HFF-Myc (cell line): ENCODE measurements around the gene CER1.

Source experiments
- DNase-seq: peaks from one replicate; pipeline ENCODE4 v3.0.0-alpha.2; 2011; ENCODE audit warnings: low read depth; ENCODE audit errors: extremely low read depth
- H3K4me3 ChIP-seq: replicated peaks from 2 replicates; pipeline ENCODE4 v1.5.1; 2011; ENCODE audit warnings: low read depth, mild to moderate bottlenecking, control low read depth, low read length
- CTCF ChIP-seq: IDR thresholded peaks from 2 replicates; pipeline ENCODE4 v1.5.1; 2012; ENCODE audit warnings: mild to moderate bottlenecking, low read depth, low read length, control low read depth; ENCODE audit errors: missing control alignments

CER1 gene

GRCh38 chr9:14723301-14723700 lies 768 bp upstream of the CER1 start:
- no peak for TF ChIP-seq CTCF
- DNase-seq, result no peak
- H3K4me3 ChIP-seq, result no peak overlapping the region

GRCh38 chr9:14719231-14719923 lies 3.2 kb downstream of the CER1 start:
- no peak overlapping the region for H3K4me3 ChIP-seq
- DNase-seq, result no peak
- TF ChIP-seq CTCF, result no peak

GRCh38 chr9:14715102-14715501 lies 7.4 kb downstream of the CER1 start:
- H3K4me3 ChIP-seq, result no peak overlapping the region
- no peak for TF ChIP-seq CTCF
- no peak for DNase-seq

- DNase-seq, result no peak
- no peak overlapping the region for H3K4me3 ChIP-seq
- no peak for TF ChIP-seq CTCF
Observed at GRCh38 chr9:14713187-14713767, 9.3 kb downstream of the CER1 start.

GRCh38 chr9:14710804-14711203 lies 11.7 kb downstream of the CER1 start:
- no peak for DNase-seq
- TF ChIP-seq CTCF, result no peak
- H3K4me3 ChIP-seq, result no peak overlapping the region

- H3K4me3 ChIP-seq, result no peak overlapping the region
- no peak for TF ChIP-seq CTCF
- no peak for DNase-seq
Observed at GRCh38 chr9:14706530-14707140, 15.9 kb downstream of the CER1 start.
